ENCODE results near the gene PLA2G6.
"Not testable (repeated sequence)": the region's sequence is repeated elsewhere in the genome, so short reads cannot be mapped to it uniquely, and the experiment has no call there.

Gene PLA2G6

DNA sequence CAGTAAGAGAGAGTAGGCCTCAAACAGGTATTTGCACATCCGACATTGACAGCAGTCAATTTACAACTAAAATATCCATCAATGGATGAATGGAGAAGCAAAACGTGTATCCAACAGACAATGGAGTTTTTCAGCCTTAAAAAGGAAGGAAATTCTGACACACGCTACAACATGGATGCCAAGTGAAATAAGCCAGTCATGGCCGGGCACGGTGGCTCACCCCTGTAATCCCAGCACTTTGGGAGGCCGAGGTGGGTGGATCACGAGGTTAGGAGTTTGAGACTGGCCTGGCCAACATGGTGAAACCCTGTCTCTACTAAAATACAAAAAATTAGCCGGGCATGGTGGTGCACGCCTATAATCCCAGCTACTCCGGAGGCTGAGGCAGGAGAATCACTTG lies 64.1 kb downstream of the PLA2G6 start:
- ChIA-PET CTCF (interaction anchor here (0.6 kb wide), 1 partner anchor 140 kb away, joined by 3 read pairs; no protein-coding TSS in a partner anchor), POLR2A (interaction anchor here (0.6 kb wide), 1 partner anchor 62 kb away, joined by 4 read pairs; no protein-coding TSS in a partner anchor)
- not testable (repeated sequence) for H3K4me3 ChIP-seq (ENCODE audit: low read depth, low read length); H3K9me3 ChIP-seq (ENCODE audit: control insufficient read depth, insufficient read depth, low read depth, low read length); H3K36me3 ChIP-seq (ENCODE audit: control insufficient read depth in 2 of 2, insufficient read depth in 1 of 2, low read length in 2 of 2); H3K4me1 ChIP-seq (ENCODE audit: control insufficient read depth, insufficient read depth, low read length); H3K27ac ChIP-seq (ENCODE audit: extremely low read depth, low read depth, low read length)

DNA sequence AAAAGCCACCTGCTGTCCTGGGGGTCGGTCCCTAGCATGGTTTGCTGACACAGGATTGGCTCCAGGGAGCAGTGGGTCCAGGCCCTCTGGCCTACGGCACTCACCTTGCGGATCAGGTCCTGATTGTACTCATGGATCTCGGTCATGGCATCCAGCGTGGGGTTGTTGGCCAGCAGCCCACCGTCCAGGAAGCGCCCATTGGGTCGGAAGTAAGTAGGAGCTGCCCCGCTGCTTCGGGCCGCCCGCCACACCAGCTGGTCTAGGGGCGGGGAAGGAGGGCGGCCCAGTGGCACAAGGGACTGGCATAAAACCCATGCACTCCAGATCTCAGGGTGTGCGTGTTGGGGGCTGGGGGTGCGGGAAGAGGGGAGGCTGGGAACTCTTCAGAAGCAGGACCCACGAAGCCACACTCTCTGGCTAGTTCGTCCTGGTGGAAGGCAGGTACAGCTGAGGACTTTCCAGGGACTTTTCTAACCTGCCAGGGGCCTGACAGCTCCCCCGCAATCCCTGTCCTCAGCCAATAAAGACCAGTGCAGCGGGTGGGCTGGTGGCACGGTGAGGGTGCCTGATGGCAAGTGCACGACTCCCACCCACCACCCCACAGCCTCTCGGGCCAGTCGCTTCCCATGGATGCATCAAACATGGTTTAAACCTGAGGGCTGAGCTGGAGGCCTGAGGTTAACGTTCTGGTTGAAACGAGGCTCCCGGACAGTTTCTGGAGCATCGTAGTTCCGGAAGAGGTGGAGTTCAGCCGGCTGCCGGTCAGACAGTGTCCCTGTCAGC lies 66.0 kb downstream of the PLA2G6 start:
- ChIA-PET CTCF (interaction anchor here (0.7 to 4.5 kb wide), 16 partner anchors 8 to 200 kb away, joined by 3 to 35 read pairs (median 6); no protein-coding TSS in a partner anchor), POLR2A (interaction anchor here (0.6 kb wide), 1 partner anchor 30 kb away, joined by 5 read pairs; no protein-coding TSS in a partner anchor)
- Histone ChIP-seq H3K27ac (ENCODE audit: extremely low read depth, low read depth, low read length) (no peak overlapping the region), H3K9me3 (ENCODE audit: control insufficient read depth, insufficient read depth, low read depth, low read length) (no peaks in the 10 kb centered on the region), H3K4me1 (ENCODE audit: control insufficient read depth, insufficient read depth, low read length) (no peaks in the 10 kb centered on the region; the same call in 1 of the 2 replicates), H3K36me3 (ENCODE audit: control insufficient read depth in 2 of 2, insufficient read depth in 1 of 2, low read length in 2 of 2) (peaks cover 0 to 13% of the 10 kb centered on the region in 2 experiments; a peak in 1 of 3 replicates), H3K4me3 (ENCODE audit: low read depth, low read length) (no peak overlapping the region)
- TF ChIP-seq ZNF426 (tag by site-specific recombination; IDR thresholded peaks at IDR 0.05) (no peak), ZNF830 (tag by site-specific recombination; IDR thresholded peaks at IDR 0.05; ENCODE audit: low read depth) (no peak), ZNF837 (tag by site-specific recombination; IDR thresholded peaks at IDR 0.05) (no peak), SP2 (tag by site-specific recombination; IDR thresholded peaks at IDR 0.05) (no peak), ZNF544 (tag by site-specific recombination; IDR thresholded peaks at IDR 0.05) (no peak)
- TF ChIP-seq, protein P1, sequence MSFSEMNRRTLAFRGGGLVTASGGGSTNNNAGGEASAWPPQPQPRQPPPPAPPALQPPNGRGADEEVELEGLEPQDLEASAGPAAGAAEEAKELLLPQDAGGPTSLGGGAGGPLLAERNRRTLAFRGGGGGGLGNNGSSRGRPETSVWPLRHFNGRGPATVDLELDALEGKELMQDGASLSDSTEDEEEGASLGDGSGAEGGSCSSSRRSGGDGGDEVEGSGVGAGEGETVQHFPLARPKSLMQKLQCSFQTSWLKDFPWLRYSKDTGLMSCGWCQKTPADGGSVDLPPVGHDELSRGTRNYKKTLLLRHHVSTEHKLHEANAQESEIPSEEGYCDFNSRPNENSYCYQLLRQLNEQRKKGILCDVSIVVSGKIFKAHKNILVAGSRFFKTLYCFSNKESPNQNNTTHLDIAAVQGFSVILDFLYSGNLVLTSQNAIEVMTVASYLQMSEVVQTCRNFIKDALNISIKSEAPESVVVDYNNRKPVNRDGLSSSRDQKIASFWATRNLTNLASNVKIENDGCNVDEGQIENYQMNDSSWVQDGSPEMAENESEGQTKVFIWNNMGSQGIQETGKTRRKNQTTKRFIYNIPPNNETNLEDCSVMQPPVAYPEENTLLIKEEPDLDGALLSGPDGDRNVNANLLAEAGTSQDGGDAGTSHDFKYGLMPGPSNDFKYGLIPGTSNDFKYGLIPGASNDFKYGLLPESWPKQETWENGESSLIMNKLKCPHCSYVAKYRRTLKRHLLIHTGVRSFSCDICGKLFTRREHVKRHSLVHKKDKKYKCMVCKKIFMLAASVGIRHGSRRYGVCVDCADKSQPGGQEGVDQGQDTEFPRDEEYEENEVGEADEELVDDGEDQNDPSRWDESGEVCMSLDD (tag by site-specific recombination; IDR thresholded peaks at IDR 0.05) = no peak

DNA sequence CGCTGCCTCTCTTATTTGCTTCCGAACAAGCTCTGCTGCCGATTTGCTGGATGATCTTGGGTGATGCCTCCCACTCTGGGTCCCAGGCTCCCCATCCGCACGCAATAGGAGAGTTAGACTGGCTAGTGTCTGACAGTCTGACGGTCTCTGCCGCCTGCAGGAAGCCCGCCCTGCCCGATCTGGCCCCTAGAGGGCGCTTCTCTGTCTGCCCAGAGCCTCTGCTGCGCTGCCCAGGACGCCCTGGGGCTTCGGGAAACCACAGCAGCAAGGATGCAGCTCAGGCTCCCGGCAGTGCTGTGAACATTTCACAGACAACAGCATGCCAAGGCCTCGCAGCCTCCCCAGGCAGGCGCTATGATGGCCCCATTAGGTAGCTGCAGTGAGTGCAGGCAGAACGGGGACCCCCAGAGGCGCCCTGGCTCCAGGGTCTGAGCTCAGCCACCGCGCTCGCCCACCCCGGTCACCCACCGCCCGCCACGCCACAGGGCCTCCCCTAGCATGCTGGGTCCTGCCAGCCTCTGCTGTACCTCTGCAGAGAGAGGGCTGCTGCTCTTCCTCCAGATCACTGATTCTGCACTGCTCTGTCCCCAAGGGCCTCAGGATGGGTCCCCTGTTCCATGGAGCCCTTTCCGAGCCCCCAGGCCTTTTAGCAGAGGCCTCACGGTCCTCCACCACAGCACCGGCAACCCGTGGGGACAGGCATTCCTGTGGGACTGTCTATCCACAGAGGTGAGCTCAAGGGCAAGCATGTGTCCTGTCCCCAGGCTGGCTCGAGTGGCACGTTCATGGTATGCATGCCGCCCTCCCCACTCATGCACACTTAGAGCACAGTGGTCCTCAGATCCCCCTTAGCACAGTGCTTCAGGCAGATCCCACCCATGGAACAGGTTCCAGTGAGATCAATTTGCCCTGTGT lies 66.9 kb downstream of the PLA2G6 start:
- CTCF ChIA-PET = interaction anchor here (0.6 to 4.5 kb wide), 51 partner anchors 8 to 964 kb away, joined by 3 to 35 read pairs (median 4); partner anchors contain the start of gene PLA2G6
- H3K4me1 ChIP-seq (ENCODE audit: control insufficient read depth, insufficient read depth, low read length) = no peaks in the 10 kb centered on the region; the same call in 1 of the 2 replicates
- POLR2A ChIA-PET = interaction anchor here (0.6 to 1.5 kb wide), 4 partner anchors 8 to 81 kb away, joined by 3 read pairs; no protein-coding TSS in a partner anchor
- H3K27ac ChIP-seq (ENCODE audit: extremely low read depth, low read depth, low read length) = no peak overlapping the region
- no peaks in the 10 kb centered on the region for H3K9me3 ChIP-seq (ENCODE audit: control insufficient read depth, insufficient read depth, low read depth, low read length)
- H3K36me3 ChIP-seq (ENCODE audit: control insufficient read depth in 2 of 2, insufficient read depth in 1 of 2, low read length in 2 of 2) = peaks cover 0 to 13% of the 10 kb centered on the region in 2 experiments; a peak in 1 of 3 replicates
- no peak overlapping the region for H3K4me3 ChIP-seq (ENCODE audit: low read depth, low read length)
- TF ChIP-seq OSR2 (tag by site-specific recombination; IDR thresholded peaks at IDR 0.05) (no peak), TCF7L2 (IDR thresholded peaks at IDR 0.05; ENCODE audit: borderline replicate concordance, low read depth, low read length) (no peak), ZFP41 (tag by site-specific recombination; IDR thresholded peaks at IDR 0.05; ENCODE audit: borderline replicate concordance) (no peak), ZNF211 (tag by site-specific recombination; IDR thresholded peaks at IDR 0.05; ENCODE audit: low read depth) (no peak), MZF1 (tag by site-specific recombination; IDR thresholded peaks at IDR 0.05; ENCODE audit: borderline replicate concordance) (no peak), ZNF214 (tag by site-specific recombination; IDR thresholded peaks at IDR 0.05; ENCODE audit: borderline replicate concordance) (no peak), ZNF776 (tag by site-specific recombination; IDR thresholded peaks at IDR 0.05; ENCODE audit: borderline replicate concordance) (no peak), ZNF544 (tag by site-specific recombination; IDR thresholded peaks at IDR 0.05) (no peak), ZNF140 (tag by site-specific recombination; IDR thresholded peaks at IDR 0.05) (no peak), ZNF239 (tag by site-specific recombination; IDR thresholded peaks at IDR 0.05) (no peak), ZNF571 (tag by site-specific recombination; IDR thresholded peaks at IDR 0.05) (no peak)
- TF ChIP-seq, protein P2, sequence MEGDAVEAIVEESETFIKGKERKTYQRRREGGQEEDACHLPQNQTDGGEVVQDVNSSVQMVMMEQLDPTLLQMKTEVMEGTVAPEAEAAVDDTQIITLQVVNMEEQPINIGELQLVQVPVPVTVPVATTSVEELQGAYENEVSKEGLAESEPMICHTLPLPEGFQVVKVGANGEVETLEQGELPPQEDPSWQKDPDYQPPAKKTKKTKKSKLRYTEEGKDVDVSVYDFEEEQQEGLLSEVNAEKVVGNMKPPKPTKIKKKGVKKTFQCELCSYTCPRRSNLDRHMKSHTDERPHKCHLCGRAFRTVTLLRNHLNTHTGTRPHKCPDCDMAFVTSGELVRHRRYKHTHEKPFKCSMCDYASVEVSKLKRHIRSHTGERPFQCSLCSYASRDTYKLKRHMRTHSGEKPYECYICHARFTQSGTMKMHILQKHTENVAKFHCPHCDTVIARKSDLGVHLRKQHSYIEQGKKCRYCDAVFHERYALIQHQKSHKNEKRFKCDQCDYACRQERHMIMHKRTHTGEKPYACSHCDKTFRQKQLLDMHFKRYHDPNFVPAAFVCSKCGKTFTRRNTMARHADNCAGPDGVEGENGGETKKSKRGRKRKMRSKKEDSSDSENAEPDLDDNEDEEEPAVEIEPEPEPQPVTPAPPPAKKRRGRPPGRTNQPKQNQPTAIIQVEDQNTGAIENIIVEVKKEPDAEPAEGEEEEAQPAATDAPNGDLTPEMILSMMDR (tag by site-specific recombination; IDR thresholded peaks at IDR 0.05) = peak; percentile 92
- TF ChIP-seq, protein P3, sequence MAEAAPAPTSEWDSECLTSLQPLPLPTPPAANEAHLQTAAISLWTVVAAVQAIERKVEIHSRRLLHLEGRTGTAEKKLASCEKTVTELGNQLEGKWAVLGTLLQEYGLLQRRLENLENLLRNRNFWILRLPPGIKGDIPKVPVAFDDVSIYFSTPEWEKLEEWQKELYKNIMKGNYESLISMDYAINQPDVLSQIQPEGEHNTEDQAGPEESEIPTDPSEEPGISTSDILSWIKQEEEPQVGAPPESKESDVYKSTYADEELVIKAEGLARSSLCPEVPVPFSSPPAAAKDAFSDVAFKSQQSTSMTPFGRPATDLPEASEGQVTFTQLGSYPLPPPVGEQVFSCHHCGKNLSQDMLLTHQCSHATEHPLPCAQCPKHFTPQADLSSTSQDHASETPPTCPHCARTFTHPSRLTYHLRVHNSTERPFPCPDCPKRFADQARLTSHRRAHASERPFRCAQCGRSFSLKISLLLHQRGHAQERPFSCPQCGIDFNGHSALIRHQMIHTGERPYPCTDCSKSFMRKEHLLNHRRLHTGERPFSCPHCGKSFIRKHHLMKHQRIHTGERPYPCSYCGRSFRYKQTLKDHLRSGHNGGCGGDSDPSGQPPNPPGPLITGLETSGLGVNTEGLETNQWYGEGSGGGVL (tag by site-specific recombination; IDR thresholded peaks at IDR 0.05) = no peak
